Gastroesophageal sphincter (tissue), 4 donors: ENCODE data around the gene C14orf39. TPM values are rescaled to one million over a fixed set of nuclear protein-coding genes. Genes with fewer than 3 reads are reported as not detected.
A peak's percentile ranks its signal among the peaks of the same experiment; 100 is the strongest.

ENCODE experiments used
- ATAC-seq: fragments of 150-250 bp; one replicate; pipeline ENCODE4 v1.9.1; 2016; ENCODE audit warnings: mild to moderate bottlenecking, moderate library complexity
- H3K27ac ChIP-seq, 4 donors: fragments of 200-600 bp; sonication (generic) in 3 of 4; 1 replicate in 3 of 4; 2 replicates in 1 of 4; pipeline ENCODE4 v1.5.1; 2016 to 2019
- H3K27me3 ChIP-seq: fragments of 200-600 bp; sonication (generic); one replicate; pipeline ENCODE4 v1.5.1; 2019
- H3K36me3 ChIP-seq, 2 donors: fragments of 200-600 bp; sonication (generic); one replicate each; pipeline ENCODE4 v1.5.1; 2019; ENCODE audit warnings: control low read depth in 1 of 2
- H3K4me1 ChIP-seq, 3 donors: fragments of 200-600 bp; sonication (generic); 1 replicate in 2 of 3; 2 replicates in 1 of 3; pipeline ENCODE4 v1.5.1; 2016 to 2019; ENCODE audit warnings: control low read depth in 2 of 3
- H3K4me3 ChIP-seq, 2 donors: fragments of 200-600 bp; sonication (generic); one replicate each; pipeline ENCODE4 v1.5.1; 2019; ENCODE audit warnings: mild to moderate bottlenecking in 1 of 2, moderate library complexity in 1 of 2
- H3K9me3 ChIP-seq, 3 donors: fragments of 200-600 bp; sonication (generic); one replicate each; pipeline ENCODE4 v1.5.1; 2017 to 2019; ENCODE audit warnings: control low read depth in 2 of 3
- CTCF ChIP-seq, 4 experiments: fragments of 200-600 bp in 2 of 4; fragments of 450-650 bp in 2 of 4; sonication (generic) in 1 of 4; IDR thresholded peaks; one replicate each; pipeline ENCODE4 v1.5.1; 2017 to 2019; ENCODE audit warnings: antibody characterized with exemption in 4 of 4, mild to moderate bottlenecking in 2 of 4, moderate library complexity in 2 of 4
- EP300 ChIP-seq: sonication (generic); formaldehyde crosslinking; IDR thresholded peaks from one replicate; pipeline ENCODE4 v1.6.1; 2017; ENCODE audit warnings: antibody characterized with exemption, mild to moderate bottlenecking
- POLR2A ChIP-seq, 2 donors: fragments of 450-650 bp; IDR thresholded peaks; one replicate each; pipeline ENCODE4 v1.6.1; 2017; ENCODE audit warnings: antibody characterized with exemption in 2 of 2, mild to moderate bottlenecking in 2 of 2, moderate library complexity in 1 of 2
- POLR2AphosphoS5 ChIP-seq: sonication (generic); formaldehyde crosslinking; IDR thresholded peaks from one replicate; pipeline ENCODE4 v1.6.1; 2017; ENCODE audit warnings: antibody characterized with exemption
- WGBS, 2 donors: methylation state at CpG; one replicate each; pipeline ENCODE4 v1.1.5; 2018; ENCODE audit warnings: low coverage in 1 of 2; 5-methylcytosine and 5-hydroxymethylcytosine counted together
- total RNA-seq, 4 donors: library from RNA; depleted of rRNA; stranded (reverse); fragments of >200 nt; gene quantifications; one replicate each; pipeline ENCODE4 v1.1.0, GENCODE V29; 2016

Gene C14orf39
- total RNA-seq, 4 donors from 2014 or later = 0.31 to 1.1 TPM; not detected in 2

GRCh38 chr14:60510254-60510950 lies 24.5 kb upstream of the C14orf39 start:
- Histone ChIP-seq H3K4me3 (no peak overlapping the region), H3K27me3 (peaks cover 100% of the 10 kb centered on the region), H3K27ac (no peak overlapping the region), H3K36me3 (no peaks in the 10 kb centered on the region), H3K9me3 (peaks cover 0 to 2% (median 0%) of the 10 kb centered on the region in 3 donors), H3K4me1 (peaks cover 0 to 64% (median 24%) of the 10 kb centered on the region in 3 donors)
- TF ChIP-seq POLR2A (IDR thresholded peaks at IDR 0.05) (no peak), EP300 (no peak), CTCF (IDR thresholded peaks at IDR 0.05) (no peak), POLR2AphosphoS5 (no peak)
- no peak for ATAC-seq
- WGBS, 2 donors = 4 to 10% methylated on average over 17 to 20 of the region's 35 CpGs

GRCh38 chr14:60509438-60510253 lies 23.8 kb upstream of the C14orf39 start:
- TF ChIP-seq POLR2A (IDR thresholded peaks at IDR 0.05) (no peak), EP300 (no peak), CTCF (IDR thresholded peaks at IDR 0.05) (no peak), POLR2AphosphoS5 (no peak)
- Histone ChIP-seq H3K4me3 (no peak overlapping the region), H3K36me3 (no peaks in the 10 kb centered on the region), H3K27me3 (peaks cover 100% of the 10 kb centered on the region), H3K27ac (no peak overlapping the region), H3K9me3 (no peaks in the 10 kb centered on the region), H3K4me1 (peaks cover 0 to 56% (median 21%) of the 10 kb centered on the region in 3 donors)
- WGBS, 2 donors = 0 to 17% methylated on average over 1 of the region's 58 CpGs
- ATAC-seq = peak; percentile 10

DNA sequence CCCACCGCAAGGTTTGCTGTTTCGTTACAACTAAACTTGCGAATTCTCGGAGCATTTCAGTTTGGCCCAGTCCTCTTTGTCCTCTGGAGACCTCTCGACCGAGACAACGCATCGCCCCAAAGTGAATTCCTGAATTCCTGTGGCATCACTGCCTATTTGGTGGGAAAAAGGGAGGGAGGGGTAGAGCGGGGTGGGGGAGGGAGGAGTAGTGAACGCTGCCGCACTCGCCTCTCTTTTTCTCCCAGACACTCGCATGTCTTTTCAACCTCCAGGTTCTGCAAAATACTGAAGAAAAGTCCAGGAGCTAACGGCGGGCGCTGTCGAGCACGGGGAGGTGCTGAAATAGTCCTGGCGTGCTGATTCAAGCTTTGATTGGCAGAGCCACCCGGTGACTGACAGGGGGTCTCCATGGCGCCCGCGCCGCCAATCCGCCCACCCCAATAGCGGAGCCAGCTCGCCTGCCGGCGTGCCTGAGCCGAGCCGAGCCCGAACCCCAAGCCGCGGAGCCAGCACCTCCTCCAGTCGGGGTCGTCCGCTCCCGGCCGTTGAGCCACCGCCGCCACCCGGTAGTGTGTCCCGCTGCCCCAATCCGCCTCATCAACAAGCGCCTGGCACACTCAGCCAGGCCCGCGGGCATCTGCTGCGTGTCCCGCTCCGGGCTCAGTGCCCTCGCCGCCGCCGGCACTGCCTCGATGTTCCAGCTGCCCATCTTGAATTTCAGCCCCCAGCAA lies 23.0 kb upstream of the C14orf39 start, which contains the start of gene SIX6:
Gene SIX6, plus strand, starts transcription at position 440 of the 731 bp plus-strand sequence. Its CDS starts 253 bp downstream, at position 693.
- Histone ChIP-seq H3K27ac (no peak within 1 kb of the TSS), H3K4me3 (no peak within 1 kb of the TSS), H3K27me3 (peaks cover 100% of the 10 kb centered on the region), H3K9me3 (no peaks in the 10 kb centered on the region), H3K4me1 (peaks cover 0 to 48% (median 21%) of the 10 kb centered on the region in 3 donors), H3K36me3 (no peaks in the 10 kb centered on the region)
- WGBS, 2 donors = 7% methylated on average over 6 to 8 of the region's 55 CpGs
- ATAC-seq = peak; percentile 16
- TF ChIP-seq POLR2A (IDR thresholded peaks at IDR 0.05) = no peak
- TF ChIP-seq CTCF (IDR thresholded peaks at IDR 0.05) = no peak
- no peak for TF ChIP-seq POLR2AphosphoS5
- no peak for TF ChIP-seq EP300

DNA sequence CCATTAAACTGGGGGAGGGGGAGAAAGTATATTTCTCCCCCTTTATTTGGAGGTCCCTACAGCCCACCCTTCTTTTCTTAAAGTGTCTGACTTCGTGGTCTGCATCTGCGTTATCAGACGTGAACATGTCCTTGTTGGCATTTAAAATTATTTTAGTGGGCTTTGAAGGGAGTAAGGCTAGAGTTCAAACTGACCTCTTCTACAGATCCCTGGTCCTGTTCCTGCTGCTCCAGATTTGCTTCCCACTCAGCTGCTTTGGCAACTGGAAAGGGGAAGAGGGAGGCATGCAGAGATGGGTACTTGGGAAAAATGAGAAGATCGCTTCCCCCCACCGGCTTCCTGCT lies 22.5 kb upstream of the C14orf39 start:
- peaks cover 99% of the 10 kb centered on the region for H3K27me3 ChIP-seq
- TF ChIP-seq POLR2A (IDR thresholded peaks at IDR 0.05) (no peak), POLR2AphosphoS5 (no peak), EP300 (no peak), CTCF (IDR thresholded peaks at IDR 0.05) (no peak)
- H3K9me3 ChIP-seq = no peaks in the 10 kb centered on the region
- ATAC-seq = no peak
- no peak overlapping the region for H3K27ac ChIP-seq
- H3K4me3 ChIP-seq = no peak overlapping the region
- peaks cover 0 to 48% (median 21%) of the 10 kb centered on the region in 3 donors for H3K4me1 ChIP-seq
- WGBS, 2 donors = 0% methylated on average over 4 to 5 of the region's 5 CpGs
- H3K36me3 ChIP-seq = no peaks in the 10 kb centered on the region
